HG03457 (cell line): ENCODE data around the gene PRKCE.

ENCODE experiments used
- ATAC-seq: cut with Tn5 transposase; IDR thresholded peaks from one replicate; pipeline ENCODE4 v1.9.1; 2021; ENCODE audit warnings: moderate number of reproducible peaks; ENCODE audit not compliant: unreplicated experiment

PRKCE gene

DNA sequence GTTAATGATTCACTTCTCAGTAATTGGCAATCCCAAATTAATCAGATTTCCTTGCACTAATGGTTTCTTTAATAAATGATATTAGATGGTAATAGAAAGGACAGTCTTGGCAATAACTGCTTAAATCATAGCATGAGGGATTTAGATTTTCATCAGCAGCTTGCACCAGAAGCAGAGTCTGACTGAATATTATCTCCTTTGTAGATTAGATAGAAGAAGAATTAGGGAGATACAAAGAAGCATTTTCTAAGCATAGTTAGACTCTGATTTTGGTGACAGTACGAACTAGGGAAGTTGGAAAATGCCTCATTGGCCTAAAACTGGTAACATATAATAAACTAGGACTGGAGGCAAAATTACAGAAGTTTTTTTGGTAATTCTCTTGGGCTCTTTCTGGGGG, 412.9 kb downstream of the PRKCE start:
- ATAC-seq = no peak

- no peak for ATAC-seq
Observed at GRCh38 chr2:46065152-46065551, 413.7 kb downstream of the PRKCE start.

DNA sequence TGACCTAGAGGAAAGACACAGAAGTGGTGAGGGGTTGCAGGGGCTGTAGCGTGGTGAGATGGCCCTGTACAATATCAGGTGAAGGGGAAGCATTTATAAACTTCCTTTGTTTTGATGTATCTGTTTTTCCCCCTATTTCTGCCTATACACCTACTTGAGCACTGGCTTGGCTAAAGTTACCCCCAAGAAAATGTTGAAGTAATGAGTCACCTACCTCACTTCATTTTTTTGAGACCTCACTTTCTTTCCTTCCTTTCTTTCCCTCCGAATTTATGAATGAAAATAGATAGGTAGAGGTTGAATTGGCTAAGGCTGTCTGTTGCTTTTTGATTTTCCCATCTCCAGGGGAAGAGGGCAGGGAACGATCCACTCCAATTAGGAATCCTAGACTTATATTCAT, 414.6 kb downstream of the PRKCE start:
- no peak for ATAC-seq

- no peak for ATAC-seq
Observed at GRCh38 chr2:46066601-46067000, 415.1 kb downstream of the PRKCE start.

DNA sequence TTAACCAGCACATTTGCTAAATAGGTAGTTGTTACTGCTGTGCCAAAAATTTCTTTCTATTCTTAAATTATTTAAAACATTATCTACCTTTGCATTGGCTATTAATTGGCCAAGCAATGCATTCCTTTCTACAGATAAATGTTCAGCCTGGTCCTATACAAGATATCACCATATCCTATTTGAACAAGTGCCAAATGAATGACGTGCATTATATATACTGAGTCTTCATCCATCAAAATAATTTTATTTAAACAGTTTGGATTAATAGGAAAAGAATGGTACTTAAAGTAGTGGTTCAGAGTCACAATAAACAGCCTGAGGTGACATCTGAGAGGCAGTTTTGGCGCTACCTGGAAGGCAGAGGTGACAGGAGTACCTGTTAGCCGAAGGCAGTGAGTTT, 415.6 kb downstream of the PRKCE start:
- no peak for ATAC-seq

DNA sequence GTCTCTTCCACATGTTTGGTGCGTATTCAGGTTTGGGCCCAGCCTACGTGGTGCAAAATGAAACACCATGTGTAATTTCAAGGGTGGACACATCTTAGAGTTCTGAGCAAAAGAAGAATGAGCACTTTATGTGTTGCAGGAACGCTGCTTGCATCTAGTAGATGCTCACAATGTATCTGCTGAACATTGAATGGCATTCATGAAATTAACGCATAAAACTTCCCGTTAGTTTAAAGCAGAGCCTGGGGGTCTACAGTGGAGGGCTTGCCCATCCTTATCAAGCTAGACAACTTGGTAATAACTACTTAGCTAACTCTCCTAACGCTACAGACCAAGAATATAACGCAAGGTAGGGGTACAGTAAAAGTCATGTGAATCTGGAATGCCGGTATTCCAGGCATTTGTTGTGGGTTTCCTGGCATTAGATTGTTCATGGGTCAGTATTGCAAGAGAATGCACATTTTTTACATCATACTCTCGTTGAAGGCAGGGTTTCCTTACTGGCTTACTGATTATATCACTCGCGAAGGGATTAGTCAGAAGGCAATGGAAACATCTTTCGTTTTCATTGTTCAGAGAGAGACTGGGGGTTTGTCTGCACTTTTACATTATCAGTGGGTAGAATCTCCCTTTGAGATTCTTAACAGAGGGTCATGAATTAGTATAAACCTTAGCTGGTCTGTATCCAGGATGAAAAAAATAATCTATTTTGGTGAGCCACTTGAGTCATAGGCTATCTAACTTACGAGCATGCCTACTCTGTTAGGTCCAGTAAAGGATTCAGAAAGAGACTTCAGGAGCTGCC, 416.2 kb downstream of the PRKCE start:
- no peak for ATAC-seq

DNA sequence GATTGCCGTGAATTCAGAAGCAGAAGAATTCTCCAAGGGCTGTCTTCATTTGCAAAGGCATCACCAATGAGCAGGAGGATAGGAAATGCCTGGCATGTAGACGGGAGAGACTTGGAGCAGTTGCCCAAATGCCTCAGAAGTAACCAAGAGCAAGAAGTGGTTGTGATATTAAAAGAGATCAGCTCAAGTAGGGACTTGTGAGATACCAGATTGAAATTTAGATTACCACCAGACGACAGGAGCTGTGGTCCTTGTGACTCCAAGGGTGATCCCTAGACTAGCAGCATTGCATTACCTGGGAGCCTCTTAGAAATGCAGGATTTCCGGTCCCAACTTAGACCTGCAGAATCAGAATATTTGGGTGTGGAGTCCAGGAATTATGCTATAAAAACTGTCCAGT, 417.2 kb downstream of the PRKCE start:
- no peak for ATAC-seq

DNA sequence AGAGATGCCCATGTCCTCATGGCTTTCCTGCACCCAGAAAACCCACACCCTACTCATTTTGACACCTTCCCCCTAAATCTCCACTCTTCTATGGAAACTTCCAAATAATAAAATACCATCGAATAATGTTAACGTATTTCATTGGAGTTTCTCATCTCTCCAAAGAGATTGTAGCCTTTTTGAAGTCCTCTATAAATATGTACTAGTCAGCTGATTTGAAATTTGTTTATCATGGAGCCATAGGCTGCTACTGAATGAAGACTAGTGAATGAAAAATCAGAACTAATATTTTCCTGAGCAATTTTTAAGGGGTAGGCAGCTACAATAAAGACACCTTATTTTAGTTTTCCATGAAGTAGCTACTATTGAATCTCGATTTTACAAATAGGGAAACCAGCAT, 419.6 kb downstream of the PRKCE start:
- ATAC-seq = no peak

DNA sequence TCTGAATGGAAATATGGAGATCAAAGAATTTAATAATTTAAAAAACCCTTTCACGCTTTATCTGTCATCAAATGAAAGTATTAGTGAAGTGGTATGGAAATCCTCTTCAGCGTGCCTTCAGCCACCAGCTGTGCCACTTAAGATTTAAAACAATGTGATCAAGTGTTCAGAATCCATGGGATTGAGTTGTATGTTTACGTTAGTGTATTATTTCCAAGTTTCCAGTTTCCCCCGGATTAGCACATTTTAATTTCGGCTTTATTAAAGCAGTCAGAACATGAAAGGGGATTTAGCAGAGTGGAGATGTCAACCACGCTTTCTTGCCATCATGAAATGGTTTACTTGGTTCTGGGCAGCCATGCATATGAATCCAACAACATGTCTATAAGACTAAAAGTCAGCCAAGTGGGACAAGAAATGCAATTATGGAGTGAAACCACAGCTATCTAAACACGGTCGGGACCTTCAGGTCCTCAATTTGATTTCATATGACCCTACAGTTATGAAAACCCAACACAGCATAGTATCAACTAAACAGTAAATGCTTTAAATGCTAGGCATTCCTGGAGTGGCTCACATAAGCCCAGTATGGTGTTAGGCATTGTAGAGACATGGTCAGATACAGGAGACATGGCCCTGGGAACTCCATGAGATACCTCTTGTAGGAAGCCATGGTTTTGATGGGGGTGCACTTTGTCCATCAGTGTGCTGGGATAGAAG, 420.8 kb downstream of the PRKCE start:
- no peak for ATAC-seq

GRCh38 chr2:46073540-46074046, 422.1 kb downstream of the PRKCE start:
- ATAC-seq = no peak

DNA sequence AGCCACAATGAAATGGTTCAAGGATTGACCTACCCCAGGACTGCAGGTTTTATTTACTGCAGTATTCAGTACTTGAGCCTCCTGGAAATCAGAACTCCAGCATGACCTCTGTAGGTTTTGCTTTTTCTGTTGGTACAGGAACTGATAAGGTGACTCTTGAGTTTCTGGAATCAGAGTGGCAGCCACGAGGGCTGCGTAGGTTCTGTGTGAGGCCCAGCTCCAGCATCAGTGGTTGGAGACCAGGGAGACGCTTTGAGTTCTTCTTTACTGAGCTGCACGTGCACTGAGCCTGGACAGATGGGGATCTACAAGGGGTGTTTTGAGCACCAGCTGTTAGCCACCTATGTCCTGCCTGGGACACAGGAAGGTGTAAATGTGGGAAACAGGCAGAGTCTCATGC, 423.0 kb downstream of the PRKCE start:
- no peak for ATAC-seq

DNA sequence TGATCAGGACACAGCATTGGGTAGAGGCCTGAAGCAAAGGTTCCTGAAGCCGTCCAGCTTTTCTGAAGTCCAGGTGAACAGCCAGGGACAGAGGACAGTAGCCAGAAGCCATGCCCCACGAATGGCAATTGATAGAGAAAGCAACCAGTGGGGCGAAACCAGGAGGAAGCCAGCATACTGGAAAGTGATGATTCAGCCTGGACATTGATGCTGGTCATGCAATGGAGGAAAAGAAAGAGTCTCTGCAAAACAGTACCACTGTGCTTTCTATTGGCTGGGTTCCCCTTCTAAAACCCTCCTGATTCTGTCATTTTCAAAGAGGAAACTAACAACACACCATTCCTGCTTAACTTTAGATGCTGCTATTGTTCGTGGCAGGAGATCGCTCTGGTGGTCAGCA, 424.4 kb downstream of the PRKCE start:
- ATAC-seq = no peak

GRCh38 chr2:46076251-46076650, 424.8 kb downstream of the PRKCE start:
- no peak for ATAC-seq

GRCh38 chr2:46076875-46077274, 425.4 kb downstream of the PRKCE start:
- no peak for ATAC-seq

GRCh38 chr2:46077522-46078107, 426.1 kb downstream of the PRKCE start:
- no peak for ATAC-seq

- no peak for ATAC-seq
Observed at GRCh38 chr2:46079985-46080560, 428.6 kb downstream of the PRKCE start.

DNA sequence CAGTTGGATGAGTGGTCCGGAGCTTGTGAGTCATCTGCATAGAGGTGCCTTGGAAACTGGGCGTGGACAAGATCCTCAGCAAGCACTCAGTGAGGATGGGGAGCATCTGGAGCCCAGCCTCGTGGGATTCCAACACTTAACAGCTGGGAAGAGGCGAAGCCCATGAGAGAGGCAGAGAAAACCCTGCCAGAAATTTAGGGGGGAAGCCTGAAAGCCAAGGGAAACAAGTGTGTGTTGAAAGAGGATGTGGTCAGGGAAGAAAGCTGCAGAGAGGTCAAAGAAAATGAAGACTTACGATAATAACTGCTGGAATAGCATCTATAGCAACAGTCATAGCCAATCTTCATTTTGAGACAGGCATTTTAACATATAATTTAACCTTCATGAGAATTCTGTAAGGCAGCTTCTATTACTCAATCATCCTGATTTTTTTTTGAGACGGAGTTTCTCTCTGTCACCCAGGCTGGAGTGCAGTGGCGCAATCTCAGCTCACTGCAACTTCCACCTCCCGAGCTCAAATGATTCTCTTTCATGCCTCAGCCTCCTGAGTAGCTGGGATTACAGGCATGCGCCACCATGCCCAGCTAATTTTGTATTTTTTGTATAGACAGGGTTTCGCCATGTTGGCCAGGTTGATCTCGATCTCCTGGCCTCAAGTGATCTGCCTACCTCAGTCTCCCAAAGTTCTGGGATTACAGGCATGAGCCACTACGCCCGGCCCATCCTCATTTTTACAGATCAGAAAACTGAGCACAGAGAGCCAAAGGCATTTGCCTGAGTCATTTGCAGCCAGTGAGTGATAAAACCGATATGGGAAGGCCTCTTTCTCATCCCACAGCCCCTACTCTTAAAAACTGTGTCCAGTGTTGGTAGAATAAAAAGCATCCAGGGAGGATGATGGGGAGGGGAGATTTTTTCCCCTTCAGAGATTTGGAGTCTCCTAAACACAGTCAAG, 431.3 kb downstream of the PRKCE start:
- ATAC-seq = no peak

GRCh38 chr2:46086578-46087070, 435.1 kb downstream of the PRKCE start:
- ATAC-seq = no peak

- no peak for ATAC-seq
Observed at GRCh38 chr2:46087492-46087891, 436.0 kb downstream of the PRKCE start.

DNA sequence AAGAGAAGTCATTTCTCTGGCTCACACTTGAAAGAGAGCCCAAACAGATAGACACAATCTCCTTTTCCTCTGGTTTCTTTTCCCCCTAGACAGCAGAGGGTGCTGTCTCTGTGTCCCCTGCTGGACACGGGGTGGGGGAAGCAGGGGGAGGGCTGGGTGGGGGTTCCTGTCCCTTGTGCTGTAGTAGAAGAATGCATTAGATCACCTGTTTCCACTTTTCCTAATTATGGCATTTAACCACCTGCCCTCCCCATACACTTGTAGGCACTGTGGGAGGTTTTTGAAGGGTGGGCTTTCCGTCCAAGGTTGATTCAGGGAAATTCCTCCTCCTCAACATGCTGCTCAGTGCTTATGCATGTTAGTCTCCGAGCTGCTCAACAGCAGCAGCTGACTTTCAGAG, 439.5 kb downstream of the PRKCE start:
- no peak for ATAC-seq
